Measurements from ENCODE around the gene NDUFS7. TPM values are rescaled to one million over a fixed set of nuclear protein-coding genes. Genes with fewer than 3 reads are reported as not detected.

The NDUFS7 gene
- total RNA-seq, 3 donors from 2014 or later (not counting 1 experiment from before 2014, with no cell fraction given) = 60.8 to 67.9 (median 66.6) TPM

DNA sequence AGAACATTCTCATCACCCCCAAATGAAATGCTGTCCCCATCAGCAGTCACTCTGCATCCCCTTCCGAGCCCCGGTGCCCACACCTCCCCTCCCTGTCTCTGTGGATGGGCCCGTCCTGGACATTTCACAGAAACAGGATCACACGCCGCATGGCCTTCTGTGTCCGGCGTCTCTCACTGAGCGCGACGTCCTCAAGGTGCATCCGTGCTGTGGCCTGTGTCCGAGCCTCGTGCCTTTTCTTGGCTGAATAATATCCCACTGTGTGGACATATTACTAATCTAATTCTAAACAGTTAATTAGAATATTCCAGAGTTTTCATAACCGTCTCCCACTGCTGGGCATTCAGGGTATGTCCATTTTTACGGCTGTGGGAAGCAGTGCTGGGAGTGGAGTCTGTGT lies 8.7 kb downstream of the NDUFS7 start:
- Histone ChIP-seq H3K27ac (ENCODE audit: low read length) (no peak overlapping the region), H3K36me3 (ENCODE audit: control insufficient read depth, insufficient read depth, low read length) (peaks cover 40% of the 10 kb centered on the region), H3K4me1 (ENCODE audit: control insufficient read depth, insufficient read depth, low read length) (peaks cover 6% of the 10 kb centered on the region), H3K9me3 (ENCODE audit: control insufficient read depth, insufficient read depth, low read length) (no peaks in the 10 kb centered on the region), H3K27me3 (ENCODE audit: control insufficient read depth, insufficient read depth, low read length) (no peaks in the 10 kb centered on the region), H3K4me3 (ENCODE audit: low read length) (no peak overlapping the region)
- no peaks in the 10 kb centered on the region for H3K36me3 Mint-ChIP-seq
- no peak for ATAC-seq
- intact Hi-C loops (cut with micrococcal nuclease) = no loop called here
- no peak overlapping the region for H3K27ac Mint-ChIP-seq
- H3K4me3 Mint-ChIP-seq = no peak overlapping the region
- no peaks in the 10 kb centered on the region for H3K27me3 Mint-ChIP-seq (ENCODE audit: low read depth in 2 of 2)
- 96% methylated on average over 15 of the region's 15 CpGs for WGBS (ENCODE audit: insufficient coverage)
- peaks cover 0 to 1% of the 10 kb centered on the region in 2 donors for H3K4me1 Mint-ChIP-seq
- H3K9me3 Mint-ChIP-seq = no peaks in the 10 kb centered on the region
- TF ChIP-seq, protein P1, sequence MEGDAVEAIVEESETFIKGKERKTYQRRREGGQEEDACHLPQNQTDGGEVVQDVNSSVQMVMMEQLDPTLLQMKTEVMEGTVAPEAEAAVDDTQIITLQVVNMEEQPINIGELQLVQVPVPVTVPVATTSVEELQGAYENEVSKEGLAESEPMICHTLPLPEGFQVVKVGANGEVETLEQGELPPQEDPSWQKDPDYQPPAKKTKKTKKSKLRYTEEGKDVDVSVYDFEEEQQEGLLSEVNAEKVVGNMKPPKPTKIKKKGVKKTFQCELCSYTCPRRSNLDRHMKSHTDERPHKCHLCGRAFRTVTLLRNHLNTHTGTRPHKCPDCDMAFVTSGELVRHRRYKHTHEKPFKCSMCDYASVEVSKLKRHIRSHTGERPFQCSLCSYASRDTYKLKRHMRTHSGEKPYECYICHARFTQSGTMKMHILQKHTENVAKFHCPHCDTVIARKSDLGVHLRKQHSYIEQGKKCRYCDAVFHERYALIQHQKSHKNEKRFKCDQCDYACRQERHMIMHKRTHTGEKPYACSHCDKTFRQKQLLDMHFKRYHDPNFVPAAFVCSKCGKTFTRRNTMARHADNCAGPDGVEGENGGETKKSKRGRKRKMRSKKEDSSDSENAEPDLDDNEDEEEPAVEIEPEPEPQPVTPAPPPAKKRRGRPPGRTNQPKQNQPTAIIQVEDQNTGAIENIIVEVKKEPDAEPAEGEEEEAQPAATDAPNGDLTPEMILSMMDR (IDR thresholded peaks at IDR 0.05) = no peak
- no peak for DNase-seq

DNA sequence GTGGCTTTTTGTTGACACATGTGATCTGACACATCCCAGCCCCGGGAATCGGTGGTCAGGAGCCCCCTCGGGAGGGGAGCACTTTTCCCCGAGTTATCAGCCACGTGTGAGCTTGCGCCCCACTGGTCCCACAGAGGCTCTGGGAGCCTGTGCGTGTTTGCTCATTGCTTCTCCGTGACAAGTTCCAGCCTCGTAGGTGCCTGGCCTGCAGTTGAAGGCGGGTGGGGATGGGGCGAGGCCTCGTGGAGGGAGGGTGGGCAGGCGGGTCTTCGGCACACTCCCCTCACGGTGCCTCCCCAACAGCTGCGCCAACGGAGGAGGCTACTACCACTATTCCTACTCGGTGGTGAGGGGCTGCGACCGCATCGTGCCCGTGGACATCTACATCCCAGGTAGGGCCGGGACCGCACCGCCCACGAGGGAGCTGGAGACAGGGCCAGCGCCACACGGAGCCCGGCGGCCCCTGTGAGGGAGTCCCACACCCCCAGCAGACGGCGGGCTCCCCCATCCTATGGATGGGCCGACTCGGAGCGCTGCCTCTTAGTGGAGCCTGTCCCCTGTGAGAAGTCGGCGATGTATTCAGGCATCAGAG lies 9.3 kb downstream of the NDUFS7 start:
- Histone ChIP-seq H3K4me1 (ENCODE audit: control insufficient read depth, insufficient read depth, low read length) (peaks cover 6% of the 10 kb centered on the region), H3K36me3 (ENCODE audit: control insufficient read depth, insufficient read depth, low read length) (peaks cover 40% of the 10 kb centered on the region), H3K4me3 (ENCODE audit: low read length) (no peak overlapping the region), H3K9me3 (ENCODE audit: control insufficient read depth, insufficient read depth, low read length) (no peaks in the 10 kb centered on the region), H3K27ac (ENCODE audit: low read length) (no peak overlapping the region), H3K27me3 (ENCODE audit: control insufficient read depth, insufficient read depth, low read length) (no peaks in the 10 kb centered on the region)
- DNase-seq (no peak), ATAC-seq (no peak)
- Mint-ChIP-seq H3K27ac (no peak overlapping the region), H3K9me3 (no peaks in the 10 kb centered on the region), H3K4me1 (no peaks in the 10 kb centered on the region), H3K27me3 (ENCODE audit: low read depth in 2 of 2) (no peaks in the 10 kb centered on the region), H3K4me3 (no peak overlapping the region), H3K36me3 (no peaks in the 10 kb centered on the region)
- intact Hi-C loops (cut with micrococcal nuclease) = no loop called here
- 95% methylated on average over 37 of the region's 37 CpGs for WGBS (ENCODE audit: insufficient coverage)
- TF ChIP-seq, protein P1 (IDR thresholded peaks at IDR 0.05) = no peak

DNA sequence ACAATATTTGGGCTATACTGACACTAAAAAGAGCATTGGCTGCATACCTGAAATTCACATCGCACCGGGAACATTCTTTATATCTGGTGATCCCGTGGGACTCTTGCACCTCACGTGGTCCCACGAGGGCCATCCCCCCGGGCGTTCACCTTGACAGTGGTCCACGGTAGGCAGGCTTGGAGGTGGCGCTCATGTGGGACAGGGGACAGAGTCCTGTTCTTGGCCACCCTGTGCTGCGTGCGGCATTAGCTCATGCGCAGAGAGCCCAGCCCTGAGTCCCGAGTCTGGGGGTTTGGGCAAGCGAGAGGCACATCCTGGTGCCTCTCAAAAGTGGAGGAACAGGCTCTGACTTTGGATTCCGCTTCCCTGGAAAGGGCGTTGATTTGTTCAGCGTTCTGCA lies 10.1 kb downstream of the NDUFS7 start:
- DNase-seq (no peak), ATAC-seq (no peak)
- Mint-ChIP-seq H3K27ac (no peak overlapping the region), H3K27me3 (ENCODE audit: low read depth in 2 of 2) (no peaks in the 10 kb centered on the region), H3K4me1 (no peaks in the 10 kb centered on the region), H3K4me3 (no peak overlapping the region), H3K36me3 (no peaks in the 10 kb centered on the region), H3K9me3 (no peaks in the 10 kb centered on the region)
- Histone ChIP-seq H3K4me1 (ENCODE audit: control insufficient read depth, insufficient read depth, low read length) (peaks cover 6% of the 10 kb centered on the region), H3K9me3 (ENCODE audit: control insufficient read depth, insufficient read depth, low read length) (no peaks in the 10 kb centered on the region), H3K36me3 (ENCODE audit: control insufficient read depth, insufficient read depth, low read length) (peaks cover 36% of the 10 kb centered on the region), H3K4me3 (ENCODE audit: low read length) (no peak overlapping the region), H3K27ac (ENCODE audit: low read length) (no peak overlapping the region), H3K27me3 (ENCODE audit: control insufficient read depth, insufficient read depth, low read length) (no peaks in the 10 kb centered on the region)
- TF ChIP-seq, protein P1 (IDR thresholded peaks at IDR 0.05) = no peak
- intact Hi-C loops (cut with micrococcal nuclease) = no loop called here
- WGBS (ENCODE audit: insufficient coverage) = 96% methylated on average over 17 of the region's 17 CpGs

Measured in natural killer cell (primary cell).